ENCODE data around the gene KMT5B. TPM values are rescaled to one million over a fixed set of nuclear protein-coding genes. Genes with fewer than 3 reads are reported as not detected.

KMT5B gene
- total RNA-seq, 1 experiment from 2014 or later, result 35.1 TPM

DNA sequence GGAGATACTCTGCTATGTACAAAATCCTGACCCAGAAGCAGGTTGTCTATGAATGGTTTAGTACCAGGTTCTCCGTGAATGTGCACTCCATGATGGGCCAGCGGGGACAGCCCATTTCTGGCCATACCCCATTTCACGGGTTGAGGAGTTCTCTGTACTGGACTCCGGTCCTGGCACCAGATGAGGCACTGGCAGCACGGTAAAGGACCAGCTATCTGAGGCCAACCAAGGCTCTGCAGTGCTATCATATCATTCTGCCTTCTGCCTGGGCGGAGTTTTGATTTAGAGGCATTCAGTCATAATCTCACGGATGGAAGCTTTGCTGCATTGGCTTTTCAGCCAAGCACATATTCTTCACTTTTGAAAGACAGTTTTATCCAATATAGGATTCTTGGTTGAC is 18.5 kb upstream of the KMT5B start (continued):
- TF ChIP-seq, protein P1, sequence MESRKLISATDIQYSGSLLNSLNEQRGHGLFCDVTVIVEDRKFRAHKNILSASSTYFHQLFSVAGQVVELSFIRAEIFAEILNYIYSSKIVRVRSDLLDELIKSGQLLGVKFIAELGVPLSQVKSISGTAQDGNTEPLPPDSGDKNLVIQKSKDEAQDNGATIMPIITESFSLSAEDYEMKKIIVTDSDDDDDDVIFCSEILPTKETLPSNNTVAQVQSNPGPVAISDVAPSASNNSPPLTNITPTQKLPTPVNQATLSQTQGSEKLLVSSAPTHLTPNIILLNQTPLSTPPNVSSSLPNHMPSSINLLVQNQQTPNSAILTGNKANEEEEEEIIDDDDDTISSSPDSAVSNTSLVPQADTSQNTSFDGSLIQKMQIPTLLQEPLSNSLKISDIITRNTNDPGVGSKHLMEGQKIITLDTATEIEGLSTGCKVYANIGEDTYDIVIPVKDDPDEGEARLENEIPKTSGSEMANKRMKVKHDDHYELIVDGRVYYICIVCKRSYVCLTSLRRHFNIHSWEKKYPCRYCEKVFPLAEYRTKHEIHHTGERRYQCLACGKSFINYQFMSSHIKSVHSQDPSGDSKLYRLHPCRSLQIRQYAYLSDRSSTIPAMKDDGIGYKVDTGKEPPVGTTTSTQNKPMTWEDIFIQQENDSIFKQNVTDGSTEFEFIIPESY (IDR thresholded peaks at IDR 0.05; ENCODE audit: extremely low read depth, insufficient replicate concordance, low read length), result no peak
- TF ChIP-seq CEBPB (IDR thresholded peaks at IDR 0.05; ENCODE audit: low read depth) (no peak), POLR2AphosphoS5 (IDR thresholded peaks at IDR 0.05; ENCODE audit: low read depth, low read length) (no peak), ELF1 (IDR thresholded peaks at IDR 0.05; ENCODE audit: borderline replicate concordance, low read depth) (no peak), CBX3 (IDR thresholded peaks at IDR 0.05; ENCODE audit: low read depth) (no peak)
- TF ChIP-seq, protein P2, sequence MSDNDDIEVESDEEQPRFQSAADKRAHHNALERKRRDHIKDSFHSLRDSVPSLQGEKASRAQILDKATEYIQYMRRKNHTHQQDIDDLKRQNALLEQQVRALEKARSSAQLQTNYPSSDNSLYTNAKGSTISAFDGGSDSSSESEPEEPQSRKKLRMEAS (IDR thresholded peaks at IDR 0.05), result no peak

DNA sequence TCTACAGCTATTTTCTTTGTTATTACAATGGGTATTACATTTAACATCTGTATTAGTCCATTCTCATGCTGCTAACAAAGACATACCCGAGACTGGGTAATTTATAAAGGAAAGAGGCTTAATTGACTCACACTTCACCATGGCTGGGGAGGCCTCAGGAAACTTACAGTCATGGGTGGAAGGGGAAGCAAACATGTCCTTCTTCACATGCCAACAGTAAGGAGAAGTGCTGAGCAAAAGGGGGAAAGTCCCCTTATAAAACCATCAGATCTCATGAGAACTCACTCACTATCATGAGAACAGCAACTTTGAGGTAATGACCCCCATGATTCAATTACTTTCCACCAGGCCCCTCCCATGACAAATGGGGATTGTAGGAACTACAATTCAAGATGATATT is 16.5 kb upstream of the KMT5B start:
- Histone ChIP-seq H3K4me3 (replicated peaks in 1 of 2; ENCODE audit: low read depth in 1 of 2, low read length in 2 of 2) (no peak overlapping the region), H3K4me1 (ENCODE audit: control insufficient read depth in 1 of 2, insufficient read depth in 2 of 2, low read length in 2 of 2) (peaks cover 0 to 4% of the 10 kb centered on the region in 2 experiments; a peak in 1 of 4 replicates), H3K79me2 (ENCODE audit: insufficient read depth, low read length) (no peaks in the 10 kb centered on the region), H3K36me3 (ENCODE audit: control insufficient read depth in 1 of 2, insufficient read depth in 2 of 2, low read length in 2 of 2) (no peaks in the 10 kb centered on the region), H2AFZ (ENCODE audit: low read depth, low read length, poor library complexity, severe bottlenecking) (no peak overlapping the region), H3K27ac (ENCODE audit: low read depth, low read length) (no peak overlapping the region), H3K9me3 (ENCODE audit: control insufficient read depth in 1 of 2, insufficient read depth in 1 of 2, low read depth in 1 of 2, low read length in 2 of 2) (peaks cover 4 to 5% of the 10 kb centered on the region in 2 experiments; a peak in 3 of 4 replicates), H3K9me2 (ENCODE audit: insufficient read depth) (no peaks in the 10 kb centered on the region), H4K20me1 (ENCODE audit: insufficient read depth) (no peaks in the 10 kb centered on the region), H3K27me3 (ENCODE audit: insufficient read depth, low read length) (no peaks in the 10 kb centered on the region), H3K4me2 (ENCODE audit: low read length) (no peak overlapping the region), H3K9ac (ENCODE audit: low read length) (no peak overlapping the region)
- ChIA-PET POLR2A (no interaction called here), RAD21 (ENCODE audit: low non-redundant PET in 1 of 2, low total read pairs in 2 of 2, uncharacterized antibody in 2 of 2, unreplicated experiment in 2 of 2) (no interaction called here), CTCF (no interaction called here)
- no peak for ATAC-seq
- intact Hi-C loops (cut with micrococcal nuclease), result no loop called here
- BruUV-seq (replicated peaks), result no TSS peak
- no peak for DNase-seq (ENCODE audit: low read depth, low spot score)
- no peak for TF ChIP-seq POLR2AphosphoS5 (IDR thresholded peaks at IDR 0.05; ENCODE audit: low read depth, low read length)
- 0 out of 2 replicates have a peak, but pooled peaks have one; percentile 21 for TF ChIP-seq CBX3 (IDR thresholded peaks at IDR 0.05; ENCODE audit: low read depth)
- no peak for TF ChIP-seq POLR2A (IDR thresholded peaks at IDR 0.05; ENCODE audit: borderline replicate concordance, extremely low read depth, insufficient read depth, insufficient read length)

Measured in HCT116 (cell line).